HepG2 (cell line): Measurements from ENCODE around the gene TBL3.

Source experiments
- CREB3 ChIP-seq: sonication (generic); formaldehyde crosslinking; IDR thresholded peaks from 2 replicates; pipeline ENCODE4 v1.5.0; 2020; ENCODE audit warnings: missing genetic modification reagents
- HNRNPH1 ChIP-seq: fragments of 200-400 bp; formaldehyde crosslinking; optimal IDR thresholded peaks from 2 replicates; pipeline ENCODE3; 2017; ENCODE audit warnings: mild to moderate bottlenecking, low read depth, low read length
- PAX8 ChIP-seq: sonication (generic); formaldehyde crosslinking; IDR thresholded peaks from 2 replicates; pipeline ENCODE4 v1.8.0; 2022; ENCODE audit warnings: mild to moderate bottlenecking, missing genetic modification reagents, borderline replicate concordance
- SETDB1 ChIP-seq: sonication (generic); formaldehyde crosslinking; IDR thresholded peaks from 2 replicates; pipeline ENCODE4 v1.5.1; 2020; ENCODE audit warnings: missing genetic modification reagents, mild to moderate bottlenecking, borderline replicate concordance
- ZNF24 ChIP-seq: fragments of 450-650 bp; IDR thresholded peaks from 2 replicates; pipeline ENCODE4 v1.6.1; 2017; ENCODE audit warnings: antibody characterized with exemption, mild to moderate bottlenecking
- ZNF33B ChIP-seq: sonication (generic); formaldehyde crosslinking; IDR thresholded peaks from 2 replicates; pipeline ENCODE4 v1.5.1; 2020; ENCODE audit warnings: mild to moderate bottlenecking, missing genetic modification reagents

DNA sequence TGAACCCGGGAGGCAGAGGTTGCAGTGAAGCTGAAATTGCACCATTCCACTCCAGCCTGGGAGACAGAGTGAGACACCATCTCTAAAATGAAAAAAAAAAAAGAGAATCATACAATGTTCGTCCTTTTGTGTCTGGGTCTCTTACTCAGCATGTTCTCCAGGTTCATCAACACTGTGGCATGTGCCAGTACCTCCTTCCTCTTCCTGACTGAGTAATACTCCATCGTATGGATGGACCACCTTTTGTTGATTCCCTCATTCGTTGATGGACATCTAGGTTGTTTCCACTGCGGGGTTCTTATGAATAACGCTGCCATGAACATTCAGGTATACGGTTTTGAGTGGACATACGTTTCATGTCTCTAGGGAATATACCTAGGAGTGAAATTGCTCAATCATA, 49.5 kb upstream of the TBL3 start:
- TF ChIP-seq ZNF33B (CRISPR knock-in tag) (no peak), HNRNPH1 (no peak), ZNF24 (no peak), PAX8 (no peak), CREB3 (CRISPR knock-in tag) (no peak), SETDB1 (CRISPR knock-in tag) (no peak)
